K562 (cell line): ENCODE measurements around the gene GPR179. TPM values are rescaled to one million over a fixed set of nuclear protein-coding genes. Genes with fewer than 3 reads are reported as not detected.

Experiments
- ATAC-seq: fragments of 200-7000 bp; cut with Tn5 transposase; 3 replicates; pipeline ENCODE4 v1.9.1; 2020; ENCODE audit warnings: moderate library complexity
- BruUV-seq: library from RNA; stranded (reverse); fragments of 400-500 nt; replicated peaks from 2 replicates; lab custom pipeline; 2021; lab: Mats Ljungman, UMichigan
- CTCF ChIA-PET: fragments of 300-600 bp; formaldehyde crosslinking; extraction: SDS; loops from one replicate; lab custom pipeline; 2021; ENCODE audit warnings: low intra/inter-chr PET ratio; lab: Yijun Ruan, JAX
- POLR2A ChIA-PET: fragments of 300-600, 350-650 bp; sonication (Branson Sonifier 250); formaldehyde crosslinking; extraction: SDS; loops from one replicate; lab custom pipeline; 2021; ENCODE audit warnings: antibody characterized with exemption, inconsistent platforms; lab: Yijun Ruan, JAX
- DNase-seq, 4 experiments: peaks; one replicate each; pipeline versions ENCODE4 v3.0.0 to v3.0.0-alpha.2; 2011 to 2018; ENCODE audit warnings: low spot score in 3 of 4, mixed read lengths in 3 of 4; ENCODE audit errors: extremely low read depth in 1 of 4
- FAIRE-seq: peaks from 2 replicates; lab custom pipeline; 2011; peaks lifted over from hg19 to GRCh38; lab: Jason Lieb, UNC
- H2AFZ ChIP-seq: 2 replicates; pipeline ENCODE4 v1.6.0; 2011; ENCODE audit warnings: low read depth, low read length, control low read depth, inconsistent platforms
- H3K27ac ChIP-seq: fragments of 200-600 bp; 3 replicates; pipeline ENCODE4 v1.8.0; 2011; ENCODE audit warnings: low read depth, mild to moderate bottlenecking, control low read depth, inconsistent platforms, low read length, moderate library complexity, mixed read lengths; ENCODE audit errors: extremely low read depth
- H3K27me3 ChIP-seq, 2 experiments: fragments of 300-600 bp in 1 of 2; 2 replicates in 1 of 2; 3 replicates in 1 of 2; pipeline versions ENCODE4 v1.6.0 to v1.8.0; 2011; ENCODE audit warnings: inconsistent platforms in 2 of 2, low read length in 2 of 2, mild to moderate bottlenecking in 1 of 2, mixed read lengths in 1 of 2, moderate library complexity in 1 of 2; ENCODE audit not compliant: control insufficient read depth in 2 of 2, insufficient read depth in 2 of 2
- H3K36me3 ChIP-seq: fragments of 300-600 bp; 3 replicates; pipeline ENCODE4 v1.8.0; 2011; ENCODE audit warnings: mild to moderate bottlenecking, low read length, inconsistent platforms; ENCODE audit not compliant: control insufficient read depth, insufficient read depth
- H3K4me1 ChIP-seq, 2 experiments: fragments of 200-600 bp in 1 of 2; replicated peaks in 1 of 2; 2 replicates in 1 of 2; 3 replicates in 1 of 2; pipeline versions ENCODE4 v1.5.1 to v1.8.0; 2011; ENCODE audit warnings: inconsistent platforms in 2 of 2, low read length in 2 of 2, mild to moderate bottlenecking in 1 of 2, mixed read lengths in 1 of 2, moderate library complexity in 1 of 2; ENCODE audit not compliant: control insufficient read depth in 2 of 2, insufficient read depth in 2 of 2
- H3K4me2 ChIP-seq: 2 replicates; pipeline ENCODE4 v1.6.1; 2011; ENCODE audit warnings: low read length, control low read depth, inconsistent platforms, mixed read lengths; ENCODE audit not compliant: insufficient read depth
- H3K4me3 ChIP-seq: fragments of 200-600 bp; sonication (generic), shearing (Covaris generic); 2 replicates; pipeline ENCODE4 v1.5.1; 2016; ENCODE audit warnings: control low read depth, inconsistent platforms
- H3K79me2 ChIP-seq: fragments of 200-600 bp; 3 replicates; pipeline ENCODE4 v1.8.0; 2011; ENCODE audit warnings: low read length, inconsistent platforms; ENCODE audit not compliant: control insufficient read depth, insufficient read depth
- H3K9ac ChIP-seq, 2 experiments: 2 replicates each; pipeline versions ENCODE4 v1.6.0 to v1.6.1; 2011; ENCODE audit warnings: low read depth in 2 of 2, low read length in 2 of 2, control low read depth in 1 of 2, inconsistent platforms in 1 of 2, mild to moderate bottlenecking in 1 of 2, mixed read lengths in 1 of 2; ENCODE audit not compliant: insufficient read depth in 1 of 2
- H3K9me1 ChIP-seq: one replicate; pipeline ENCODE4 v1.6.0; 2011; ENCODE audit warnings: inconsistent platforms, mild to moderate bottlenecking, low read length, moderate library complexity; ENCODE audit not compliant: control insufficient read depth, insufficient read depth
- H3K9me3 ChIP-seq: replicated peaks from 2 replicates; pipeline ENCODE4 v1.5.1; 2011; ENCODE audit warnings: low read depth, low read length, inconsistent platforms; ENCODE audit not compliant: control insufficient read depth, insufficient read depth
- H4K20me1 ChIP-seq: replicated peaks from 2 replicates; pipeline ENCODE4 v1.6.1; 2011; ENCODE audit warnings: low read length, inconsistent platforms, mixed read lengths; ENCODE audit not compliant: control insufficient read depth, insufficient read depth
- BCLAF1 ChIP-seq, 2 experiments: fragments of 450-650 bp in 1 of 2; IDR thresholded peaks; 2 replicates each; pipeline ENCODE4 v1.6.1; 2011 to 2017; ENCODE audit warnings: low read depth in 2 of 2, antibody characterized with exemption in 1 of 2, borderline replicate concordance in 1 of 2, low read length in 1 of 2, mild to moderate bottlenecking in 1 of 2, mixed read lengths in 1 of 2; ENCODE audit not compliant: control insufficient read depth in 1 of 2
- SMARCA5 ChIP-seq: fragments of 450-650 bp; IDR thresholded peaks from 2 replicates; pipeline ENCODE4 v1.6.1; 2016
- USF1 ChIP-seq: sonication (generic); formaldehyde crosslinking; IDR thresholded peaks from 2 replicates; pipeline ENCODE4 v1.9.0; 2022; ENCODE audit warnings: mild to moderate bottlenecking, missing genetic modification reagents
- ZKSCAN3 ChIP-seq: fragments of 250-450 bp; sonication (Bioruptor Pico); IDR thresholded peaks from 2 replicates; pipeline ENCODE4 v1.4.0; 2020
- WGBS: fragments of 100-300 bp; shearing (Covaris generic); methylation state at CpG from one replicate; pipeline ENCODE4 v1.1.6; 2016; ENCODE audit warnings: low coverage, mixed read lengths; ENCODE audit not compliant: insufficient coverage; ENCODE audit errors: missing lambda C conversion rate; 5-methylcytosine and 5-hydroxymethylcytosine counted together
- in situ Hi-C: fragments of 300-500 bp; cut with MboI; formaldehyde crosslinking; loops from 4 replicates; pipeline ENCODE4 v1.15.0; 2018; ENCODE audit warnings: inconsistent platforms, mixed read lengths
- intact Hi-C: fragments of 100-400 bp; cut with micrococcal nuclease; formaldehyde crosslinking; loops from 2 replicates; pipeline ENCODE4 v1.14.2; 2022
- polyA plus RNA-seq, 8 experiments: library from polyadenylated mRNA; depleted of rRNA in 4 of 8; stranded (reverse) in 5 of 8; unstranded in 3 of 8; fragments of >200 nt; fragmentation: Nextera tagmentation in 2 of 8; fragmentation: Illumina TruSeq in 1 of 8; extraction: Ambion mirVana in 2 of 8; extraction: Trizol in 1 of 8; gene quantifications; 2 replicates each; pipeline versions ENCODE4 v1.2.1 to v1.2.3, GENCODE V29; 2011 to 2014; ENCODE audit warnings: inconsistent platforms in 1 of 8, missing spikeins in 1 of 8
- total RNA-seq, 7 experiments: library from RNA; depleted of rRNA in 6 of 7; stranded (reverse); fragments of >200 nt in 6 of 7; fragmentation: Illumina TruSeq in 2 of 7; extraction: Trizol in 2 of 7; gene quantifications; 2 replicates each; pipeline versions ENCODE4 v1.2.1 to v1.2.3, GENCODE V29; 2011 to 2021; ENCODE audit warnings: low replicate concordance in 1 of 7

The GPR179 gene
- total and polyA plus RNA-seq, 9 of the 15 experiments (the other 6 are each of a cell fraction or from before 2014, with no cell fraction given): not detected

DNA sequence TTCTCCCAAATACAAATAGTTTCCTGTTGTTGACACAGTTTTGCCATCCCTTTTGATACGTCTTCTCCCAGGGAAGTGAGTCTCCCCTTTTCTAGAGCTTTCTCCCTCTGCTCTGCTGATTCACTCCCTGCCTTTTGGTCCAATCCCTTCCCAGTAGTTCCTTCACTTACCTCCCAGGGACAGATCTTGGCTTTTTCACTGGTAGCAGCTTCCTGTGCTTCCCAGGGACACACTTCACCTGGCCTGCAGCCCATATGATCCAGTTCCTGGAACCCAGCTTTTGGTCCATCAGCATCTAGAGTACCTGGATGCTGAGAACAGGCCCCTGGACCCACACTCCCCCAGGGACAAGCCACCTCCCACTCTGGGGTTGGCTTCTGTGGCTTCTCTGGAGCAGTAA lies 15.8 kb downstream of the GPR179 start:
- WGBS: 0% methylated on average over 1 of the region's 1 CpG
- no peak overlapping the region for H3K9ac ChIP-seq
- no peak overlapping the region for H3K4me3 ChIP-seq
- ATAC-seq (no peak), DNase-seq (no peak), FAIRE-seq (no peak)
- H4K20me1 ChIP-seq: 0 out of 2 replicates have a peak, but pooled peaks cover 9% of the 10 kb centered on the region
- no peaks in the 10 kb centered on the region for H3K9me3 ChIP-seq
- intact Hi-C loops (no loop called here), in situ Hi-C loops (no loop called here)
- POLR2A ChIA-PET: interaction anchor here (0.7 to 1.6 kb wide), 6 partner anchors 9 to 85 kb away, joined by 3 to 6 read pairs (median 4); no protein-coding TSS in a partner anchor
- no peaks in the 10 kb centered on the region for H3K79me2 ChIP-seq
- BruUV-seq: no TSS peak
- no peak overlapping the region for H3K27ac ChIP-seq
- H3K27me3 ChIP-seq: peaks cover 50 to 59% of the 10 kb centered on the region in 2 experiments; a peak in 4 of 5 replicates
- H3K36me3 ChIP-seq: peaks cover 12% of the 10 kb centered on the region; the same call in 1 of the 3 replicates
- H3K9me1 ChIP-seq: peaks cover 6% of the 10 kb centered on the region
- H3K4me2 ChIP-seq: no peak overlapping the region
- TF ChIP-seq BCLAF1 (IDR thresholded peaks at IDR 0.05; ENCODE audit: borderline replicate concordance in 1 of 2, control insufficient read depth in 1 of 2, low read depth in 2 of 2, low read length in 1 of 2) (no peak), USF1 (CRISPR knock-in tag) (no peak), ZKSCAN3 (CRISPR knock-in tag) (no peak), SMARCA5 (no peak)
- CTCF ChIA-PET: no interaction called here
- H2AFZ ChIP-seq: no peak overlapping the region
- H3K4me1 ChIP-seq: peaks cover 7 to 10% of the 10 kb centered on the region in 2 experiments; a peak in 3 of 5 replicates
